HEK293T (cell line): ENCODE results near the gene GPX5.

Source experiments
- CTCF ChIA-PET: fragments of 350-600 bp; formaldehyde crosslinking; extraction: SDS; loops from one replicate; lab custom pipeline; 2021; ENCODE audit warnings: antibody characterized with exemption, inconsistent platforms; lab: Yijun Ruan, JAX
- POLR2A ChIA-PET: fragments of 350-600 bp; formaldehyde crosslinking; extraction: SDS; loops from one replicate; lab custom pipeline; 2020; ENCODE audit warnings: antibody characterized with exemption, inconsistent platforms; lab: Yijun Ruan, JAX
- DNase-seq: peaks from one replicate; pipeline ENCODE4 v3.0.0; 2012; ENCODE audit warnings: mixed read lengths; ENCODE audit errors: extremely low spot score
- ARNT ChIP-seq: fragments of 450-650 bp; IDR thresholded peaks from 2 replicates; pipeline ENCODE4 v1.6.1; 2017; ENCODE audit warnings: mild to moderate bottlenecking
- BHLHE40 ChIP-seq: fragments of 450-650 bp; IDR thresholded peaks from 2 replicates; pipeline ENCODE4 v1.6.1; 2016; ENCODE audit warnings: mild to moderate bottlenecking, moderate library complexity, borderline replicate concordance
- CTBP1 ChIP-seq: fragments of 450-650 bp; IDR thresholded peaks from 2 replicates; pipeline ENCODE4 v1.6.1; 2016; ENCODE audit warnings: borderline replicate concordance
- ELF4 ChIP-seq: fragments of 450-650 bp; IDR thresholded peaks from 2 replicates; pipeline ENCODE4 v1.6.1; 2017; ENCODE audit warnings: antibody characterized with exemption
- FOXA1 ChIP-seq: fragments of 450-650 bp; IDR thresholded peaks from 2 replicates; pipeline ENCODE4 v1.6.1; 2016; ENCODE audit warnings: mild to moderate bottlenecking
- FOXK2 ChIP-seq: fragments of 450-650 bp; IDR thresholded peaks from 2 replicates; pipeline ENCODE4 v1.6.1; 2016; ENCODE audit warnings: mild to moderate bottlenecking
- FOXM1 ChIP-seq: fragments of 450-650 bp; IDR thresholded peaks from 2 replicates; pipeline ENCODE4 v1.6.1; 2017; ENCODE audit warnings: mild to moderate bottlenecking, borderline replicate concordance
- HDGF ChIP-seq: fragments of 450-650 bp; IDR thresholded peaks from 2 replicates; pipeline ENCODE4 v1.6.1; 2017; ENCODE audit warnings: antibody characterized with exemption, borderline replicate concordance
- L3MBTL2 ChIP-seq: fragments of 450-650 bp; conservative IDR thresholded peaks from 2 replicates; pipeline ENCODE4 v1.6.1; 2016; ENCODE audit warnings: mild to moderate bottlenecking
- LEF1 ChIP-seq: fragments of 450-650 bp; IDR thresholded peaks from 2 replicates; pipeline ENCODE4 v1.6.1; 2017; ENCODE audit warnings: mild to moderate bottlenecking, borderline replicate concordance
- NFRKB ChIP-seq: fragments of 450-650 bp; IDR thresholded peaks from 2 replicates; pipeline ENCODE4 v1.6.1; 2016; ENCODE audit warnings: mild to moderate bottlenecking, moderate library complexity
- SP1 ChIP-seq: fragments of 450-650 bp; IDR thresholded peaks from 2 replicates; pipeline ENCODE4 v1.6.1; 2017
- SUZ12 ChIP-seq: fragments of 450-650 bp; IDR thresholded peaks from 2 replicates; pipeline ENCODE4 v1.6.1; 2016; ENCODE audit warnings: mild to moderate bottlenecking
- TARDBP ChIP-seq: fragments of 450-650 bp; IDR thresholded peaks from 2 replicates; pipeline ENCODE4 v1.6.1; 2016
- ZNF384 ChIP-seq: fragments of 450-650 bp; IDR thresholded peaks from 2 replicates; pipeline ENCODE4 v1.6.1; 2016
- TF ChIP-seq, protein P1 (sequence below): fragments of 450-650 bp; IDR thresholded peaks from 2 replicates; pipeline ENCODE4 v1.6.1; 2016

The GPX5 gene

GRCh38 chr6:28525496-28526039 lies at the start of gene GPX5:
TSS of gene GPX5 (plus strand) at chr6:28525881. CDS start at chr6:28526014, 133 bp downstream.
- CTCF ChIA-PET: no interaction called here
- TF ChIP-seq ELF4 (no peak), FOXK2 (no peak), LEF1 (no peak), TARDBP (no peak), FOXA1 (no peak)
- no peak for DNase-seq
- POLR2A ChIA-PET: no interaction called here

DNA sequence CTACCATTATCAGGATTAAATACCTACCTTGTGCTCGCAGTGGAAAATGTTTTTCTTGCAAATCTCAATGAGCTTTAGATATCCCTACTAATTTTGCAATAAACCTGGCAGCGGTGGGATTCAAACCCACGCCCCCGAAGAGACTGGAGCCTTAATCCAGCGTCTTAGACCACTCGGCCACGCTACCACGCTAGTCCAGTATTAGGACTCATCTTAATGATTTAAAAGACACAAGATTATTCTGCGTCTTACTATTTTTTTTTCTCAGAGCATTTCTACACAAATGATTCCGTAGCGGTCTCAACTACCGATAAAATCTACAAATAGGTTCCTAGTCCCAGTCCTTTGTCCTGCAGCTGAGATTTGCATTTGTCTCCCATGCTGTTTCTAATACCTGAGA lies 47.2 kb upstream of the GPX5 start:
- no peak for TF ChIP-seq ARNT
- TF ChIP-seq SUZ12: no peak
- TF ChIP-seq FOXK2: no peak
- no peak for TF ChIP-seq LEF1
- TF ChIP-seq FOXM1: no peak
- TF ChIP-seq HDGF: no peak
- TF ChIP-seq FOXA1: no peak
- DNase-seq: no peak
- ChIA-PET CTCF (no interaction called here), POLR2A (interaction anchor here (1.1 kb wide), 1 partner anchor 10 kb away, joined by 4 read pairs; no protein-coding TSS in a partner anchor)

- no peak for TF ChIP-seq SP1
- TF ChIP-seq LEF1: no peak
- TF ChIP-seq NFRKB: no peak
- TF ChIP-seq FOXK2: no peak
- TF ChIP-seq FOXM1: no peak
- no peak for TF ChIP-seq TARDBP
- no peak for DNase-seq
- ChIA-PET CTCF (no interaction called here), POLR2A (interaction anchor here (1.7 kb wide), 1 partner anchor 9 kb away, joined by 15 read pairs; no protein-coding TSS in a partner anchor)
Observed at GRCh38 chr6:28480253-28480932, 45.3 kb upstream of the GPX5 start.

DNA sequence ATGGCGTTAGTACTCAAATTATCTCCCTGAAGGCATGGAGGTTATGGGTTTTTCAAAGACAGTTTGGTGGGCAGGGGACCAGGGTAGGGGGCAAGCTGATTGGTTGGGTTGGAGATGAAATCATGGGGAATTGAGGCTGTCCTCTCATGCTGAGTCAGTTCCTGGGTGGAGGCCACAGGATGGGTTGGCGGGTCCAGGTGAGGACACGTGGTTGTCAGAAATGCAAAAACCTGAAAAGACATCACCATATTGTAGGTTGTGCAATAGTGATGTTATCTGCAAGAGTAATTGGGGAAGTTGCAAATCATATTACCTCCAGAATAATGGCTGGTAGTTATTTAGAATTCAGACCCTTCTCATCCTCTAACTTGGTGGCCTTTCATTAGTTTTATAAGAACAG lies 40.2 kb upstream of the GPX5 start:
- ChIA-PET POLR2A (no interaction called here), CTCF (no interaction called here)
- no peak for DNase-seq
- no peak for TF ChIP-seq FOXM1
- TF ChIP-seq BHLHE40: no peak
- TF ChIP-seq ELF4: no peak
- TF ChIP-seq L3MBTL2: no peak
- no peak for TF ChIP-seq HDGF
- no peak for TF ChIP-seq ARNT
- TF ChIP-seq ZNF384: no peak
- TF ChIP-seq NFRKB: no peak
- no peak for TF ChIP-seq FOXK2
- TF ChIP-seq, protein P1, sequence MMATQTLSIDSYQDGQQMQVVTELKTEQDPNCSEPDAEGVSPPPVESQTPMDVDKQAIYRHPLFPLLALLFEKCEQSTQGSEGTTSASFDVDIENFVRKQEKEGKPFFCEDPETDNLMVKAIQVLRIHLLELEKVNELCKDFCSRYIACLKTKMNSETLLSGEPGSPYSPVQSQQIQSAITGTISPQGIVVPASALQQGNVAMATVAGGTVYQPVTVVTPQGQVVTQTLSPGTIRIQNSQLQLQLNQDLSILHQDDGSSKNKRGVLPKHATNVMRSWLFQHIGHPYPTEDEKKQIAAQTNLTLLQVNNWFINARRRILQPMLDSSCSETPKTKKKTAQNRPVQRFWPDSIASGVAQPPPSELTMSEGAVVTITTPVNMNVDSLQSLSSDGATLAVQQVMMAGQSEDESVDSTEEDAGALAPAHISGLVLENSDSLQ: no peak
- no peak for TF ChIP-seq FOXA1

GRCh38 chr6:28486533-28486932 lies 39.1 kb upstream of the GPX5 start:
- POLR2A ChIA-PET: no interaction called here
- CTCF ChIA-PET: no interaction called here

GRCh38 chr6:28486988-28487742 lies 38.5 kb upstream of the GPX5 start:
- TF ChIP-seq HDGF (no peak), ZNF384 (no peak), FOXA1 (no peak), ELF4 (no peak), CTBP1 (no peak), SUZ12 (no peak), L3MBTL2 (no peak), BHLHE40 (no peak)
- TF ChIP-seq, protein P1: no peak
- no peak for DNase-seq
- ChIA-PET CTCF (no interaction called here), POLR2A (no interaction called here)

More at GRCh38 chr6:28486533-28486932, 39.1 kb upstream of the GPX5 start:
- DNase-seq: no peak
- TF ChIP-seq SUZ12: no peak
- no peak for TF ChIP-seq TARDBP

DNA sequence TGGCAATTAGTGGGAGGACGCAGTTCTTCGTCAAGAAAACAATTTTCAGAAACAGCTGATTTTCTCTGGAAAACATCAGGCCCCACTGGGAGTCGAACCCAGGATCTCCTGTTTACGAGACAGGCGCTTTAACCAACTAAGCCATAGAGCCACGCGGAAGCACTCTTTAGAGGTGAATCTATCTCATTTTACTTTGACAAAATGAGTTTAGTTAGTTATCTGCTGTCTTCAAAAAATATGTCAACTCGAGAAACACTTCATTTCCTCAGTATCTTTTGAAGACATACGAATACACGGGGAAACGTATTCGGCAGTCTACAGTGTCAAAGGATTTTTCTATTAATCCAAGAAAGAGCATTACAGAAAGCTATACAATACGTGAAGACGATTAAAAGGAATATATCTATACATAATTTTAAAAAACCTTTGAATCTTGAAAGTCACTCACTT lies 36.7 kb upstream of the GPX5 start:
- ChIA-PET POLR2A (interaction anchor here (0.8 to 1.8 kb wide), 19 partner anchors 8 to 596 kb away, joined by 3 to 29 read pairs (median 4); partner anchors contain the start of genes ZSCAN12, ZSCAN23 and ZSCAN26), CTCF (interaction anchor here (0.9 kb wide), 1 partner anchor 880 kb away, joined by 3 read pairs; no protein-coding TSS in a partner anchor)
- peak; percentile 13 for DNase-seq
- TF ChIP-seq NFRKB (no peak), L3MBTL2 (no peak), FOXM1 (no peak), ARNT (no peak), TARDBP (no peak), ELF4 (no peak), SUZ12 (no peak), BHLHE40 (no peak), LEF1 (no peak), HDGF (no peak), FOXA1 (no peak), CTBP1 (no peak), ZNF384 (no peak), SP1 (no peak)
- TF ChIP-seq, protein P1: no peak
